Brain microvascular endothelial cell (primary cell): ENCODE data around the gene PLXNA3.
"Not testable (repeated sequence)": the region's sequence is repeated elsewhere in the genome, so short reads cannot be mapped to it uniquely, and the experiment has no call there.

Experiments
- DNase-seq: peaks from one replicate; pipeline ENCODE4 v3.0.0-alpha.2; 2020
- H3K27ac ChIP-seq: fragments of 250-450 bp; sonication (Bioruptor Pico); 2 replicates; pipeline ENCODE4 v1.5.1; 2020; ENCODE audit warnings: mild to moderate bottlenecking, moderate library complexity
- H3K27me3 ChIP-seq: fragments of 250-450 bp; sonication (Bioruptor Pico); replicated peaks from 2 replicates; pipeline ENCODE4 v1.5.1; 2020; ENCODE audit warnings: mild to moderate bottlenecking
- H3K36me3 ChIP-seq: fragments of 250-450 bp; sonication (Bioruptor Pico); replicated peaks from 2 replicates; pipeline ENCODE4 v1.5.1; 2020; ENCODE audit warnings: mild to moderate bottlenecking
- H3K4me3 ChIP-seq: 2 replicates; pipeline ENCODE4 v1.5.1; 2011; ENCODE audit warnings: low read depth, mild to moderate bottlenecking, control low read depth, low read length, moderate library complexity
- in situ Hi-C: cut with HindIII; loops from 2 replicates; pipeline ENCODE4 v1.10.0; 2017; ENCODE audit warnings: low sequenced_read_pairs, low pct_ligation_motif_present
- TF ChIP-seq, protein P1 (sequence below): IDR thresholded peaks from 2 replicates; pipeline ENCODE4 v1.5.1; 2011; ENCODE audit warnings: low read depth, mild to moderate bottlenecking, moderate library complexity, low read length, control low read depth, inconsistent platforms; ENCODE audit errors: missing control alignments

The PLXNA3 gene

DNA sequence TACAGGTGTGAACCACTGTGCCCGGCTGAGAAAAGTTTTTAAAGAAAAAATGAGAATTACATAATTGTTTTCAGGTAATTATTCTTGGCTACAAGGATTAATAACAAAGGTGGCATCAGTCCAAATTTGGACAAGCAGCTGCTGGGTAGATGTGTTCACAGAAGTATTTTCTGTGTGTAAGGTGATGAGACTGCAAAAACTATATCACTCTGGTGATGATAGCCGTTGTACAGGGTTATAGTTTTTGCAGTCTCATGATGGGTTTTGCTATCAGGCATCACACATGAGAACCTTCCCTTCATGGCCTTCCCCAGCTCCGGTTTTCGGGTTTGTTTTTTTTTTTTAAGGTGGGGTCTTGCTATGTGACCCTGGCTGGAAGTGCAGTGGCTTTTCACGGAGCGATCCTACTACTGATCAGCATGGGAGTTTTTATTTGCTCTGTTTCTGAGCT lies 37.4 kb downstream of the PLXNA3 start:
- in situ Hi-C loops = no loop called here
- TF ChIP-seq, protein P1, sequence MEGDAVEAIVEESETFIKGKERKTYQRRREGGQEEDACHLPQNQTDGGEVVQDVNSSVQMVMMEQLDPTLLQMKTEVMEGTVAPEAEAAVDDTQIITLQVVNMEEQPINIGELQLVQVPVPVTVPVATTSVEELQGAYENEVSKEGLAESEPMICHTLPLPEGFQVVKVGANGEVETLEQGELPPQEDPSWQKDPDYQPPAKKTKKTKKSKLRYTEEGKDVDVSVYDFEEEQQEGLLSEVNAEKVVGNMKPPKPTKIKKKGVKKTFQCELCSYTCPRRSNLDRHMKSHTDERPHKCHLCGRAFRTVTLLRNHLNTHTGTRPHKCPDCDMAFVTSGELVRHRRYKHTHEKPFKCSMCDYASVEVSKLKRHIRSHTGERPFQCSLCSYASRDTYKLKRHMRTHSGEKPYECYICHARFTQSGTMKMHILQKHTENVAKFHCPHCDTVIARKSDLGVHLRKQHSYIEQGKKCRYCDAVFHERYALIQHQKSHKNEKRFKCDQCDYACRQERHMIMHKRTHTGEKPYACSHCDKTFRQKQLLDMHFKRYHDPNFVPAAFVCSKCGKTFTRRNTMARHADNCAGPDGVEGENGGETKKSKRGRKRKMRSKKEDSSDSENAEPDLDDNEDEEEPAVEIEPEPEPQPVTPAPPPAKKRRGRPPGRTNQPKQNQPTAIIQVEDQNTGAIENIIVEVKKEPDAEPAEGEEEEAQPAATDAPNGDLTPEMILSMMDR = no peak
- H3K27ac ChIP-seq = no peak overlapping the region

DNA sequence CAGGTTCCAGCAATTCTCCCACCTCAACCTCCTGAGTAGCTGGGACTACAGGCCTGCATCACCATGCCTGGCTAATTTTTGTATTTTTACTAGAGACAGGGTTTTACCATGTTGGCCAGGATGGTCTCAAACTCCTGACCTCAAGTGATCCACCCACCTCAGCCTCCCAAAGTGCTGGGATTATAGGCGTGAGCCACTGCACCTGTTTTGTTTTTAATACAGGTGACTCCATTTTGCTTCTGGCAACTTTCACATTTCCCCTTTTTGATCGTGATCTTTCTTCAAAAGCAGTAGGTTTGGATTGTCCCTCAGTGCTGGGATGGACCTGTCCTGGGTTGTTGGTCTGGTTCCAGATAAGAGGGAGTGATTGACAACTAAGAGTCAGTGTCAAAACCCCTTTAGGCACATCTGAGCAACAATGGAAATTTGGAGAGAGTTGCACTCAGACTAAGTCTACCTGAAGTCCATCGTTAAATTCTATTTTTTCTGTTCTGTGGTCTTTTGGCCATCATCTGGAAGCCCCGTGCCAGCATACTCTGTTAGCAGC lies 38.6 kb downstream of the PLXNA3 start:
- H3K4me3 ChIP-seq, H3K27me3 ChIP-seq, H3K27ac ChIP-seq, H3K36me3 ChIP-seq, in situ Hi-C loops, DNase-seq: not testable (repeated sequence)

More for the DNA sequence above, 37.4 kb downstream of the PLXNA3 start:
- DNase-seq = no peak
- Histone ChIP-seq H3K4me3 (no peak overlapping the region), H3K36me3 (no peaks in the 10 kb centered on the region), H3K27me3 (no peaks in the 10 kb centered on the region)

DNA sequence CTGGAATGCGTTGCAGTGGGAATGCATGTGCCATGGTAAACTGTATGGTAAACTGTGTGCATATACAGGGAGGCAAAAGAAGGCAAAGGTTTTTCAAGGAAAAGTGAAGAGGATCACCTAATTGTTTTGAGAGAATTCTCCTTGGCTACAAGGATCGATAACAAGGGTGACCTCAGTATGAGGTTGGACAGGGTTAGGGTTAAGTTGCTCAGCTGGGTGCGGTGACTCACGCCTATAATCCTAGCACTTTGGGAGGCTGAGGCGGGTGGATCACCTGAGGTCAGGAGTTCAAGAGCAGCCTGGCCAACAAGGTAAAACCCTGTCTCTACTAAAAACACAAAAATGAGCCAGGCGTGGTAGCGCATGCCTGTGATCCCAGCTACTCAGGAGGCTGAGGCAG lies 43.3 kb downstream of the PLXNA3 start:
- H3K4me3 ChIP-seq, H3K27ac ChIP-seq, H3K27me3 ChIP-seq, in situ Hi-C loops, H3K36me3 ChIP-seq, DNase-seq: not testable (repeated sequence)

DNA sequence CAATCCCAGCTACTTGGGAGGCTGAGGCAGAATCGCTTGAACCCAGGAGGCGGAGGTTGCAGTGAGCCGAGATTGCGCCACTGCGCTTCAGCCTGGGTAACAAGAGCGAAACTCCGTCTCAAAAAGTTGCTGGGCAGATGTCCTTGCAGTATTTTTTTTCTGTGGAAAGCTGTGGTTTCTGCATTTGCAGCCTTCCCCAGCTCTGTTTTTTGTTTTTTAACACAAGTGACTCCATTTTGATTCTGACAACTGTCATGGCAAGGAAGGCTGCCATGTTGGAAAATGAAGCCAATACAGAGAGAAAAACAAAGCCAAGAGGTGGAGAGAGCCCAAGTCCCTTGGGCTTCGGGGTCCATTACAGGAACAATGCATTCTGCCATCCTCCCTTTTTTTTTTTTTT lies 44.0 kb downstream of the PLXNA3 start:
- Histone ChIP-seq H3K27me3 (no peaks in the 10 kb centered on the region), H3K4me3 (no peak overlapping the region), H3K27ac (no peak overlapping the region), H3K36me3 (no peaks in the 10 kb centered on the region)
- DNase-seq = no peak
- TF ChIP-seq, protein P1 = no peak
- in situ Hi-C loops = no loop called here

DNA sequence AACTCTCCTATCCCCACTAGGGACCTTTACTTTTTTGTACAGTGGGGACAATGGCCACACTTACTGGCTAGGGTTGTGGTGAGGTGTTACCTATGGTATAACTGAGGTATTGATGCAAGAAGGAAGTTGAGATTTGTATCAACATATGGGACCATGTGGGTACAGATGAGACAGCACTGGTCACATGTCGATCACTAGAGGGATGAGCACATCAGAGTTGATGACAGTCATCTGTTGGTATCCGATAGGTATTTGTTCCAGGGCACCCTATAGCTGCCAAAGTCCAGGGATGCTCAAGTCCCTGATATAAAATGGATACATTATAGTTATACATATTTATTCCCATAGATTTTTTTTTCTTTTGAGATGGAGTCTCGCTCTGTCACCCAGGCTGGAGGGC lies 44.9 kb downstream of the PLXNA3 start:
- TF ChIP-seq, protein P1 = no peak
- no peak overlapping the region for H3K4me3 ChIP-seq
- H3K27ac ChIP-seq = no peak overlapping the region
- DNase-seq = no peak
- H3K36me3 ChIP-seq = no peaks in the 10 kb centered on the region
- in situ Hi-C loops = no loop called here
- H3K27me3 ChIP-seq = no peaks in the 10 kb centered on the region

DNA sequence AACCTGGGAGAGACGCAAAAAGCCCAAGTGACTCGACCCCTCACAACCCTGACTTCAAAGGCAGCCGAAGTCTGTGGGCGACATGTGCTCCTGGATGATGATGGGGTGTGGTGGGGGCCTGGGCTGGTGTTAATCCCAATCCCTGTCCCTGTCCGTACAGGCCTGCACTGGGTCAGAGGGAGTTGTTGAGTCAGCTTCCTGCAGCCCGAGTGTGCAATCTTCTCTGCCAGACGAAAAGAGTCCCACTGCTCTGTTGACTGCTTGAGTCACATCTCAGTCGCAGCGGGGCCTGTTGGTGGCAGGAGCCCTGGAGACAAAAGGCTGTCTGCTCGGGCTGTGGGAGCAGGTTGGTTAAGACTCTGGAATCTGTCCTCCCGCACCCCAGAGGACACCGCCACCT lies 47.7 kb downstream of the PLXNA3 start:
- TF ChIP-seq, protein P1 = no peak
- Histone ChIP-seq H3K27ac (peak overlapping the region; percentile 27), H3K27me3 (no peaks in the 10 kb centered on the region), H3K4me3 (no peak overlapping the region), H3K36me3 (no peaks in the 10 kb centered on the region)
- DNase-seq = peak; percentile 41
- in situ Hi-C loops = no loop called here
